Activated CD4-positive, alpha-beta T cell treated with anti-CD3 and anti-CD28 coated beads, Interleukin-2, Interleukin-4, amounts not matched to agents 100 ng/mL and 50 ng/mL, durations not matched to agents 16 hours and 8 hours (primary cell): ENCODE measurements around the gene FAM20A.
"Not testable (repeated sequence)": the region's sequence is repeated elsewhere in the genome, so short reads cannot be mapped to it uniquely, and the experiment has no call there.

ENCODE experiments used
- DNase-seq: peaks from one replicate; pipeline ENCODE4 v3.0.0-alpha.2; 2020; ENCODE audit warnings: low spot score

The FAM20A gene

GRCh38 chr17:68519911-68520310 is 81.3 kb downstream of the FAM20A start:
- DNase-seq = no peak

- DNase-seq = not testable (repeated sequence)
Observed at GRCh38 chr17:68519051-68519450, 82.1 kb downstream of the FAM20A start.

GRCh38 chr17:68518063-68518815 is 82.9 kb downstream of the FAM20A start:
- no peak for DNase-seq

GRCh38 chr17:68517605-68518004 is 83.6 kb downstream of the FAM20A start:
- DNase-seq = not testable (repeated sequence)

- no peak for DNase-seq
Observed at GRCh38 chr17:68516732-68517131, 84.4 kb downstream of the FAM20A start.

- DNase-seq = no peak
Observed at GRCh38 chr17:68514831-68515635, 86.1 kb downstream of the FAM20A start.

- DNase-seq = no peak
Observed at GRCh38 chr17:68513932-68514331, 87.2 kb downstream of the FAM20A start.

GRCh38 chr17:68512960-68513474 is 88.2 kb downstream of the FAM20A start:
- no peak for DNase-seq

GRCh38 chr17:68512247-68512959 is 88.8 kb downstream of the FAM20A start, which contains the start of gene PRKAR1A:
Gene PRKAR1A, plus strand, starts transcription at chr17:68512430. Its CDS starts 2,970 bp downstream, at chr17:68515400.
- DNase-seq = peak; percentile 93

GRCh38 chr17:68511671-68512246 is 89.4 kb downstream of the FAM20A start:
- DNase-seq = peak; percentile 31

- no peak for DNase-seq
Observed at GRCh38 chr17:68511254-68511670, 89.9 kb downstream of the FAM20A start.

GRCh38 chr17:68509141-68510057 is 91.8 kb downstream of the FAM20A start:
- peak; percentile 16 for DNase-seq

- no peak for DNase-seq
Observed at GRCh38 chr17:68507576-68507975, 93.6 kb downstream of the FAM20A start.

- no peak for DNase-seq
Observed at GRCh38 chr17:68505951-68506350, 95.2 kb downstream of the FAM20A start.

- DNase-seq = no peak
Observed at GRCh38 chr17:68501074-68501473, 100.1 kb downstream of the FAM20A start.

GRCh38 chr17:68499587-68499986 is 101.6 kb downstream of the FAM20A start:
- no peak for DNase-seq

GRCh38 chr17:68498479-68499326 is 102.5 kb downstream of the FAM20A start:
- no peak for DNase-seq

GRCh38 chr17:68497885-68498319 is 103.3 kb downstream of the FAM20A start:
- peak; percentile 64 for DNase-seq

- DNase-seq = no peak
Observed at GRCh38 chr17:68495081-68495480, 106.1 kb downstream of the FAM20A start.
